Activated naive CD8-positive, alpha-beta T cell treated with anti-CD3 and anti-CD28 coated beads, Interleukin-2, amount 50 U/mL, for 24 hours (primary cell): Measurements from ENCODE around the gene OLIG1.

Source experiments
- ATAC-seq: fragments of 150-1000 bp; cut with Tn5 transposase; one replicate; pipeline ENCODE4 v1.10.0; 2021
- DNase-seq: peaks from one replicate; pipeline ENCODE4 v3.0.0; 2021
- H3K27ac Mint-ChIP-seq: one replicate; pipeline ENCODE4 v1.8.0; 2021; ENCODE audit warnings: mild to moderate bottlenecking, mixed read lengths
- H3K27me3 Mint-ChIP-seq: one replicate; pipeline ENCODE4 v1.8.0; 2021; ENCODE audit warnings: mixed read lengths
- H3K36me3 Mint-ChIP-seq: one replicate; pipeline ENCODE4 v1.8.0; 2021; ENCODE audit warnings: low read depth, mixed read lengths
- H3K4me1 Mint-ChIP-seq: one replicate; pipeline ENCODE4 v1.8.0; 2021; ENCODE audit warnings: mixed read lengths
- H3K4me3 Mint-ChIP-seq: one replicate; pipeline ENCODE4 v1.8.0; 2021; ENCODE audit warnings: mild to moderate bottlenecking, moderate library complexity, mixed read lengths
- H3K9me3 Mint-ChIP-seq: one replicate; pipeline ENCODE4 v1.8.0; 2021; ENCODE audit warnings: mixed read lengths

Gene OLIG1

GRCh38 chr21:33069994-33070743 lies at the start of gene OLIG1:
TSS of gene OLIG1 (plus strand) at chr21:33070141. CDS start at chr21:33070247, 106 bp downstream.
- Mint-ChIP-seq H3K36me3 (no peaks in the 10 kb centered on the region), H3K4me3 (peak within 1 kb of the TSS; percentile 61), H3K9me3 (no peaks in the 10 kb centered on the region), H3K27ac (no peak within 1 kb of the TSS), H3K27me3 (peaks cover 75% of the 10 kb centered on the region), H3K4me1 (peaks cover 16% of the 10 kb centered on the region)
- DNase-seq (peak; percentile 36), ATAC-seq (peak; percentile 59)

GRCh38 chr21:33020558-33021100 lies 49.3 kb upstream of the OLIG1 start:
- no peaks in the 10 kb centered on the region for H3K9me3 Mint-ChIP-seq
- DNase-seq (no peak), ATAC-seq (no peak)
- H3K27me3 Mint-ChIP-seq = peaks cover 89% of the 10 kb centered on the region
- peak overlapping the region; percentile 50 for H3K4me3 Mint-ChIP-seq
- H3K27ac Mint-ChIP-seq = no peak overlapping the region
- H3K4me1 Mint-ChIP-seq = peaks cover 31% of the 10 kb centered on the region
- H3K36me3 Mint-ChIP-seq = no peaks in the 10 kb centered on the region

GRCh38 chr21:33021150-33021549 lies 48.8 kb upstream of the OLIG1 start:
- no peaks in the 10 kb centered on the region for H3K9me3 Mint-ChIP-seq
- ATAC-seq = no peak
- no peak overlapping the region for H3K4me3 Mint-ChIP-seq
- no peak overlapping the region for H3K27ac Mint-ChIP-seq
- peaks cover 35% of the 10 kb centered on the region for H3K4me1 Mint-ChIP-seq
- DNase-seq = no peak
- H3K36me3 Mint-ChIP-seq = no peaks in the 10 kb centered on the region
- H3K27me3 Mint-ChIP-seq = peaks cover 90% of the 10 kb centered on the region

GRCh38 chr21:33021667-33022066 lies 48.3 kb upstream of the OLIG1 start:
- Mint-ChIP-seq H3K4me3 (no peak overlapping the region), H3K4me1 (peaks cover 39% of the 10 kb centered on the region), H3K27ac (no peak overlapping the region), H3K36me3 (no peaks in the 10 kb centered on the region), H3K27me3 (peaks cover 90% of the 10 kb centered on the region), H3K9me3 (no peaks in the 10 kb centered on the region)
- no peak for ATAC-seq
- no peak for DNase-seq

GRCh38 chr21:33022489-33022827 lies 47.5 kb upstream of the OLIG1 start:
- H3K4me3 Mint-ChIP-seq = peak overlapping the region; percentile 49
- peak overlapping the region; percentile 46 for H3K27ac Mint-ChIP-seq
- peaks cover 40% of the 10 kb centered on the region for H3K4me1 Mint-ChIP-seq
- peaks cover 88% of the 10 kb centered on the region for H3K27me3 Mint-ChIP-seq
- no peaks in the 10 kb centered on the region for H3K9me3 Mint-ChIP-seq
- no peak for DNase-seq
- no peak for ATAC-seq
- H3K36me3 Mint-ChIP-seq = no peaks in the 10 kb centered on the region

- peaks cover 85% of the 10 kb centered on the region for H3K27me3 Mint-ChIP-seq
- H3K27ac Mint-ChIP-seq = peak overlapping the region; percentile 46
- DNase-seq (no peak), ATAC-seq (no peak)
- no peaks in the 10 kb centered on the region for H3K36me3 Mint-ChIP-seq
- no peaks in the 10 kb centered on the region for H3K9me3 Mint-ChIP-seq
- H3K4me3 Mint-ChIP-seq = peak overlapping the region; percentile 49
- H3K4me1 Mint-ChIP-seq = peaks cover 40% of the 10 kb centered on the region
These were observed 46.9 kb upstream of the OLIG1 start for GRCh38 chr21:33022828-33023573.

GRCh38 chr21:33023574-33024200 lies 46.3 kb upstream of the OLIG1 start:
- Mint-ChIP-seq H3K9me3 (no peaks in the 10 kb centered on the region), H3K36me3 (no peaks in the 10 kb centered on the region), H3K4me3 (peak overlapping the region; percentile 19), H3K27ac (peak overlapping the region; percentile 18), H3K4me1 (peaks cover 46% of the 10 kb centered on the region), H3K27me3 (peaks cover 84% of the 10 kb centered on the region)
- no peak for DNase-seq
- ATAC-seq = no peak

GRCh38 chr21:33024201-33025103 lies 45.5 kb upstream of the OLIG1 start:
- Mint-ChIP-seq H3K4me3 (peak overlapping the region; percentile 19), H3K9me3 (no peaks in the 10 kb centered on the region), H3K4me1 (peaks cover 45% of the 10 kb centered on the region), H3K36me3 (no peaks in the 10 kb centered on the region), H3K27me3 (peaks cover 84% of the 10 kb centered on the region), H3K27ac (peak overlapping the region; percentile 18)
- ATAC-seq = no peak
- DNase-seq = no peak

GRCh38 chr21:33025106-33025488 lies 44.8 kb upstream of the OLIG1 start:
- Mint-ChIP-seq H3K27me3 (peaks cover 88% of the 10 kb centered on the region), H3K4me1 (peaks cover 48% of the 10 kb centered on the region), H3K27ac (no peak overlapping the region), H3K4me3 (no peak overlapping the region), H3K9me3 (no peaks in the 10 kb centered on the region), H3K36me3 (no peaks in the 10 kb centered on the region)
- DNase-seq (no peak), ATAC-seq (no peak)

GRCh38 chr21:33025489-33026442 lies 44.2 kb upstream of the OLIG1 start, which contains the start of gene OLIG2:
TSS of gene OLIG2 (plus strand) at chr21:33025935. CDS start at chr21:33026863, 928 bp downstream.
- H3K4me3 Mint-ChIP-seq = peak within 1 kb of the TSS; percentile 7
- peaks cover 43% of the 10 kb centered on the region for H3K4me1 Mint-ChIP-seq
- H3K9me3 Mint-ChIP-seq = no peaks in the 10 kb centered on the region
- H3K36me3 Mint-ChIP-seq = no peaks in the 10 kb centered on the region
- H3K27me3 Mint-ChIP-seq = peaks cover 84% of the 10 kb centered on the region
- peak; percentile 13 for DNase-seq
- peak within 1 kb of the TSS; percentile 41 for H3K27ac Mint-ChIP-seq
- ATAC-seq = no peak

GRCh38 chr21:33026443-33026858 lies 43.5 kb upstream of the OLIG1 start:
- ATAC-seq (no peak), DNase-seq (no peak)
- H3K27me3 Mint-ChIP-seq = peaks cover 83% of the 10 kb centered on the region
- H3K27ac Mint-ChIP-seq = peak overlapping the region; percentile 41
- H3K4me1 Mint-ChIP-seq = peaks cover 43% of the 10 kb centered on the region
- H3K4me3 Mint-ChIP-seq = peak overlapping the region; percentile 7
- H3K9me3 Mint-ChIP-seq = no peaks in the 10 kb centered on the region
- H3K36me3 Mint-ChIP-seq = no peaks in the 10 kb centered on the region

- peaks cover 43% of the 10 kb centered on the region for H3K4me1 Mint-ChIP-seq
- ATAC-seq (no peak), DNase-seq (peak; percentile 12)
- no peak overlapping the region for H3K27ac Mint-ChIP-seq
- no peaks in the 10 kb centered on the region for H3K36me3 Mint-ChIP-seq
- peaks cover 81% of the 10 kb centered on the region for H3K27me3 Mint-ChIP-seq
- no peak overlapping the region for H3K4me3 Mint-ChIP-seq
- H3K9me3 Mint-ChIP-seq = no peaks in the 10 kb centered on the region
These were observed 43.0 kb upstream of the OLIG1 start for GRCh38 chr21:33026878-33027400.
